GM18526 (cell line): Measurements from ENCODE around the gene AKR1B1.

Experiments used
- POLR2A ChIP-seq: IDR thresholded peaks from 3 replicates; pipeline ENCODE4 v1.6.1; 2011; ENCODE audit not compliant: insufficient read length; ENCODE audit errors: extremely low read depth

Gene AKR1B1

GRCh38 chr7:134441264-134441663, 17.6 kb downstream of the AKR1B1 start:
- TF ChIP-seq POLR2A, result no peak

GRCh38 chr7:134440476-134440875, 18.4 kb downstream of the AKR1B1 start:
- no peak for TF ChIP-seq POLR2A

GRCh38 chr7:134440067-134440466, 18.8 kb downstream of the AKR1B1 start:
- no peak for TF ChIP-seq POLR2A

GRCh38 chr7:134438946-134439345, 20.0 kb downstream of the AKR1B1 start:
- TF ChIP-seq POLR2A, result no peak

GRCh38 chr7:134435161-134435920, 23.6 kb downstream of the AKR1B1 start:
- no peak for TF ChIP-seq POLR2A

- TF ChIP-seq POLR2A, result no peak
Observed at GRCh38 chr7:134434701-134435100, 24.2 kb downstream of the AKR1B1 start.

- no peak for TF ChIP-seq POLR2A
Observed at GRCh38 chr7:134433430-134433829, 25.5 kb downstream of the AKR1B1 start.

- no peak for TF ChIP-seq POLR2A
Observed at GRCh38 chr7:134432296-134433152, 26.4 kb downstream of the AKR1B1 start.

- no peak for TF ChIP-seq POLR2A
Observed at GRCh38 chr7:134431815-134432214, 27.1 kb downstream of the AKR1B1 start.

GRCh38 chr7:134429481-134429880, 29.4 kb downstream of the AKR1B1 start:
- no peak for TF ChIP-seq POLR2A

- no peak for TF ChIP-seq POLR2A
Observed at GRCh38 chr7:134428942-134429341, 30.0 kb downstream of the AKR1B1 start.

GRCh38 chr7:134427896-134428295, 31.0 kb downstream of the AKR1B1 start:
- TF ChIP-seq POLR2A, result no peak

GRCh38 chr7:134425777-134426176, 33.1 kb downstream of the AKR1B1 start:
- no peak for TF ChIP-seq POLR2A

- no peak for TF ChIP-seq POLR2A
Observed at GRCh38 chr7:134422638-134423037, 36.3 kb downstream of the AKR1B1 start.

GRCh38 chr7:134422008-134422407, 36.9 kb downstream of the AKR1B1 start:
- TF ChIP-seq POLR2A, result no peak

- no peak for TF ChIP-seq POLR2A
Observed at GRCh38 chr7:134420424-134421125, 38.3 kb downstream of the AKR1B1 start.

- no peak for TF ChIP-seq POLR2A
Observed at GRCh38 chr7:134419875-134420274, 39.0 kb downstream of the AKR1B1 start.
